NCI-H69 (cell line): ENCODE results near the gene MPPED2.

ENCODE experiments used
- DNase-seq: peaks from one replicate; lab custom pipeline; 2025; lab: John Stamatoyannopoulos, UW

MPPED2 gene

GRCh38 chr11:30453705-30454104 lies 132.4 kb downstream of the MPPED2 start:
- no peak for DNase-seq

- DNase-seq: peak; percentile 37
These were observed 133.3 kb downstream of the MPPED2 start for GRCh38 chr11:30452842-30453241.

GRCh38 chr11:30452114-30452513 lies 134.0 kb downstream of the MPPED2 start:
- DNase-seq: no peak

GRCh38 chr11:30451626-30452025 lies 134.5 kb downstream of the MPPED2 start:
- peak; percentile 14 for DNase-seq

GRCh38 chr11:30451167-30451566 lies 135.0 kb downstream of the MPPED2 start:
- no peak for DNase-seq

- no peak for DNase-seq
These were observed 139.0 kb downstream of the MPPED2 start for GRCh38 chr11:30447058-30447640.

- no peak for DNase-seq
These were observed 139.6 kb downstream of the MPPED2 start for GRCh38 chr11:30446520-30446919.

- no peak for DNase-seq
These were observed 141.1 kb downstream of the MPPED2 start for GRCh38 chr11:30445056-30445455.

- no peak for DNase-seq
These were observed 145.6 kb downstream of the MPPED2 start for GRCh38 chr11:30440510-30440909.

- no peak for DNase-seq
These were observed 149.4 kb downstream of the MPPED2 start for GRCh38 chr11:30436801-30437200.

GRCh38 chr11:30435488-30435887 lies 150.7 kb downstream of the MPPED2 start:
- no peak for DNase-seq

- DNase-seq: no peak
These were observed 151.3 kb downstream of the MPPED2 start for GRCh38 chr11:30434901-30435300.

- no peak for DNase-seq
These were observed 152.3 kb downstream of the MPPED2 start for GRCh38 chr11:30433831-30434230.

- no peak for DNase-seq
These were observed 153.4 kb downstream of the MPPED2 start for GRCh38 chr11:30432716-30433115.

- DNase-seq: no peak
These were observed 154.0 kb downstream of the MPPED2 start for GRCh38 chr11:30432178-30432577.

GRCh38 chr11:30431127-30431814 lies 154.9 kb downstream of the MPPED2 start:
- peak; percentile 11 for DNase-seq

GRCh38 chr11:30429550-30429949 lies 156.6 kb downstream of the MPPED2 start:
- no peak for DNase-seq

GRCh38 chr11:30426781-30427180 lies 159.4 kb downstream of the MPPED2 start:
- no peak for DNase-seq

GRCh38 chr11:30424844-30425243 lies 161.3 kb downstream of the MPPED2 start:
- DNase-seq: peak; percentile 35

- DNase-seq: peak; percentile 35
These were observed 161.8 kb downstream of the MPPED2 start for GRCh38 chr11:30424321-30424720.

- DNase-seq: peak; percentile 20
These were observed 162.3 kb downstream of the MPPED2 start for GRCh38 chr11:30423886-30424285.

- DNase-seq: no peak
These were observed 162.9 kb downstream of the MPPED2 start for GRCh38 chr11:30423279-30423648.

GRCh38 chr11:30422447-30423278 lies 163.5 kb downstream of the MPPED2 start:
- DNase-seq: peak; percentile 95
